Kidney epithelial cell (primary cell): Measurements from ENCODE around the gene OAF. TPM values are rescaled to one million over a fixed set of nuclear protein-coding genes. Genes with fewer than 3 reads are reported as not detected.

Experiments
- DNase-seq: peaks from one replicate; pipeline ENCODE4 v3.0.0-alpha.2; 2010; ENCODE audit warnings: low read depth
- H3K27me3 ChIP-seq: 2 replicates; pipeline ENCODE4 v1.6.0; 2011; ENCODE audit warnings: low read length; ENCODE audit not compliant: control insufficient read depth, insufficient read depth
- H3K36me3 ChIP-seq: 2 replicates; pipeline ENCODE4 v1.5.1; 2011; ENCODE audit warnings: low read length; ENCODE audit not compliant: control insufficient read depth, insufficient read depth
- H3K4me3 ChIP-seq: 2 replicates; pipeline ENCODE4 v1.5.1; 2011; ENCODE audit warnings: low read depth, mild to moderate bottlenecking, control low read depth, low read length
- CTCF ChIP-seq: IDR thresholded peaks from 2 replicates; pipeline ENCODE4 v1.5.1; 2011; ENCODE audit warnings: mild to moderate bottlenecking, moderate library complexity, low read length, control low read depth, inconsistent platforms; ENCODE audit not compliant: insufficient read depth, poor library complexity, severe bottlenecking
- total RNA-seq: library from RNA; depleted of rRNA; stranded (reverse); fragments of >200 nt; gene quantifications from 2 replicates; pipeline ENCODE4 v1.2.3, GENCODE V29; 2015

OAF gene
- total RNA-seq, 1 donor from 2014 or later = 45.2 TPM

GRCh38 chr11:120223793-120224192 is 13.0 kb downstream of the OAF start:
- TF ChIP-seq CTCF = no peak
- no peak for DNase-seq
- no peak overlapping the region for H3K4me3 ChIP-seq
- H3K36me3 ChIP-seq = no peaks in the 10 kb centered on the region
- no peaks in the 10 kb centered on the region for H3K27me3 ChIP-seq

- no peak for TF ChIP-seq CTCF
- Histone ChIP-seq H3K36me3 (no peaks in the 10 kb centered on the region), H3K4me3 (no peak overlapping the region), H3K27me3 (no peaks in the 10 kb centered on the region)
- no peak for DNase-seq
Observed at GRCh38 chr11:120224361-120224760, 13.5 kb downstream of the OAF start.

GRCh38 chr11:120224972-120225909 is 14.4 kb downstream of the OAF start:
- no peak for DNase-seq
- TF ChIP-seq CTCF = no peak
- no peaks in the 10 kb centered on the region for H3K36me3 ChIP-seq

GRCh38 chr11:120226242-120226641 is 15.4 kb downstream of the OAF start:
- TF ChIP-seq CTCF = no peak
- DNase-seq = no peak
- H3K27me3 ChIP-seq = no peaks in the 10 kb centered on the region
- no peaks in the 10 kb centered on the region for H3K36me3 ChIP-seq
- H3K4me3 ChIP-seq = no peak overlapping the region

More at GRCh38 chr11:120224972-120225909, 14.4 kb downstream of the OAF start:
- Histone ChIP-seq H3K4me3 (no peak overlapping the region), H3K27me3 (no peaks in the 10 kb centered on the region)

- H3K27me3 ChIP-seq = no peaks in the 10 kb centered on the region
- no peak for TF ChIP-seq CTCF
- DNase-seq = no peak
- H3K36me3 ChIP-seq = no peaks in the 10 kb centered on the region
- no peak overlapping the region for H3K4me3 ChIP-seq
Observed at GRCh38 chr11:120226714-120227113, 15.9 kb downstream of the OAF start.
